GM23338 (cell line): ENCODE measurements around the gene RIPOR3. TPM values are rescaled to one million over a fixed set of nuclear protein-coding genes. Genes with fewer than 3 reads are reported as not detected.

Experiments
- ATAC-seq: fragments of 200-7000 bp; cut with Tn5 transposase; 3 replicates; pipeline ENCODE4 v1.9.1; 2020
- DNase-seq: peaks from one replicate; pipeline ENCODE4 v3.0.0-alpha.2; 2015; ENCODE audit warnings: low spot score
- H2AFZ ChIP-seq: fragments of 200-600 bp; sonication (generic); 2 replicates; pipeline ENCODE4 v1.8.0; 2016; ENCODE audit warnings: antibody characterized with exemption, mild to moderate bottlenecking, moderate library complexity
- H3F3A ChIP-seq: fragments of 200-600 bp; sonication (generic); replicated peaks from 2 replicates; pipeline ENCODE4 v1.8.0; 2017; ENCODE audit warnings: antibody characterized with exemption, mixed run types, low read depth
- H3K27ac ChIP-seq: fragments of 200-600 bp; sonication (generic); 2 replicates; pipeline ENCODE4 v1.6.1; 2016; ENCODE audit warnings: low read depth
- H3K27me3 ChIP-seq: fragments of 200-600 bp; sonication (generic); 2 replicates; pipeline ENCODE4 v1.8.0; 2016; ENCODE audit warnings: mild to moderate bottlenecking, mixed run types, moderate library complexity; ENCODE audit not compliant: insufficient read depth
- H3K36me3 ChIP-seq: fragments of 200-600 bp; sonication (generic); 2 replicates; pipeline ENCODE4 v1.8.0; 2016; ENCODE audit warnings: mild to moderate bottlenecking; ENCODE audit not compliant: insufficient read depth
- H3K4me1 ChIP-seq: fragments of 200-600 bp; sonication (generic); 2 replicates; pipeline ENCODE4 v1.8.0; 2016; ENCODE audit warnings: mild to moderate bottlenecking, moderate library complexity; ENCODE audit not compliant: insufficient read depth
- H3K4me2 ChIP-seq: fragments of 200-600 bp; sonication (generic); 2 replicates; pipeline ENCODE4 v1.7.1; 2017; ENCODE audit warnings: mixed run types
- H3K4me3 ChIP-seq: fragments of 200-600 bp; sonication (generic); 2 replicates; pipeline ENCODE4 v1.6.1; 2016; ENCODE audit warnings: mixed run types
- H3K79me2 ChIP-seq: fragments of 200-600 bp; sonication (generic); replicated peaks from 2 replicates; pipeline ENCODE4 v1.8.0; 2017; ENCODE audit warnings: mild to moderate bottlenecking; ENCODE audit not compliant: insufficient read depth
- H3K9me2 ChIP-seq: fragments of 200-600 bp; sonication (generic); 2 replicates; pipeline ENCODE4 v1.8.0; 2017; ENCODE audit not compliant: insufficient read depth
- H4K20me1 ChIP-seq: fragments of 200-600 bp; sonication (generic); replicated peaks from 2 replicates; pipeline ENCODE4 v1.8.0; 2017; ENCODE audit warnings: mild to moderate bottlenecking; ENCODE audit not compliant: insufficient read depth
- H3K27ac Mint-ChIP-seq: 2 replicates; pipeline ENCODE4 v1.8.0; 2020; ENCODE audit warnings: inconsistent platforms, mild to moderate bottlenecking, moderate library complexity, mixed read lengths
- H3K27me3 Mint-ChIP-seq: 3 replicates; pipeline ENCODE4 v1.8.0; 2022; ENCODE audit warnings: low read depth, mild to moderate bottlenecking, moderate library complexity, mixed read lengths, inconsistent platforms; ENCODE audit not compliant: insufficient read depth, poor library complexity
- H3K36me3 Mint-ChIP-seq: 3 replicates; pipeline ENCODE4 v1.8.0; 2021; ENCODE audit warnings: low read depth, mild to moderate bottlenecking, inconsistent platforms, moderate library complexity, mixed read lengths
- H3K4me1 Mint-ChIP-seq: 3 replicates; pipeline ENCODE4 v1.8.0; 2020; ENCODE audit warnings: mild to moderate bottlenecking, inconsistent platforms, mixed read lengths
- H3K4me3 Mint-ChIP-seq: 3 replicates; pipeline ENCODE4 v1.8.0; 2021; ENCODE audit warnings: moderate library complexity, mild to moderate bottlenecking, inconsistent platforms, mixed read lengths
- H3K9me3 Mint-ChIP-seq: 3 replicates; pipeline ENCODE4 v1.8.0; 2020; ENCODE audit warnings: moderate library complexity, mild to moderate bottlenecking, inconsistent platforms, mixed read lengths
- CREB1 ChIP-seq: fragments of 250-450 bp; sonication (Bioruptor Pico); IDR thresholded peaks from 2 replicates; pipeline ENCODE4 v1.5.0; 2020; ENCODE audit warnings: low read depth, mild to moderate bottlenecking, moderate library complexity
- CTCF ChIP-seq, 2 experiments: fragments of 200-600 bp in 1 of 2; sonication (generic) in 1 of 2; conservative IDR thresholded peaks; 2 replicates each; pipeline versions ENCODE4 v1.5.1 to v1.6.1; 2016 to 2017; ENCODE audit warnings: antibody characterized with exemption in 2 of 2, low read depth in 2 of 2, mild to moderate bottlenecking in 2 of 2, moderate library complexity in 1 of 2
- EZH2 ChIP-seq: fragments of 200-600 bp; sonication (generic); IDR thresholded peaks from one replicate; pipeline ENCODE4 v1.8.0; 2017; ENCODE audit warnings: antibody characterized with exemption, mild to moderate bottlenecking, low read depth; ENCODE audit not compliant: unreplicated experiment
- EZH2phosphoT487 ChIP-seq: fragments of 200-600 bp; sonication (generic); IDR thresholded peaks from one replicate; pipeline ENCODE4 v1.8.1; 2018; ENCODE audit warnings: antibody characterized with exemption; ENCODE audit not compliant: unreplicated experiment
- JUNB ChIP-seq: IDR thresholded peaks from one replicate; pipeline ENCODE4 v1.6.1; 2016; ENCODE audit warnings: antibody characterized with exemption; ENCODE audit not compliant: unreplicated experiment
- NANOG ChIP-seq: IDR thresholded peaks from 2 replicates; pipeline ENCODE4 v1.6.1; 2016; ENCODE audit warnings: antibody characterized with exemption, borderline replicate concordance
- POLR2AphosphoS5 ChIP-seq: IDR thresholded peaks from 2 replicates; pipeline ENCODE4 v1.6.1; 2016; ENCODE audit warnings: antibody characterized with exemption, low read depth
- STAT1 ChIP-seq: IDR thresholded peaks from one replicate; pipeline ENCODE4 v1.6.1; 2016; ENCODE audit warnings: antibody characterized with exemption; ENCODE audit not compliant: unreplicated experiment
- ZNF114 ChIP-seq: fragments of 250-450 bp; sonication (Bioruptor Pico); IDR thresholded peaks from 2 replicates; pipeline ENCODE4 v1.5.0; 2020; ENCODE audit warnings: mild to moderate bottlenecking, moderate library complexity
- ZNF331 ChIP-seq: fragments of 250-450 bp; sonication (Bioruptor Pico); IDR thresholded peaks from 2 replicates; pipeline ENCODE4 v1.5.0; 2020; ENCODE audit warnings: low read depth, mild to moderate bottlenecking, moderate library complexity
- polyA plus RNA-seq: library from polyadenylated mRNA; unstranded; fragments of >200 nt; fragmentation: Nextera tagmentation; extraction: Ambion mirVana; gene quantifications from 2 replicates; pipeline ENCODE4 v1.2.1, GENCODE V29; 2016
- total RNA-seq: library from RNA; depleted of rRNA; stranded (reverse); fragments of >200 nt; shearing (Covaris generic); gene quantifications from 2 replicates; pipeline ENCODE4 v1.2.3, GENCODE V29; 2014
- TF ChIP-seq, protein P1 (sequence below): IDR thresholded peaks from one replicate; pipeline ENCODE4 v1.6.1; 2018; ENCODE audit warnings: antibody characterized with exemption; ENCODE audit not compliant: unreplicated experiment
- TF ChIP-seq, protein P2 (sequence below): IDR thresholded peaks from 2 replicates; pipeline ENCODE4 v1.6.1; 2016; ENCODE audit warnings: antibody characterized with exemption
- TF ChIP-seq, protein P3 (sequence below): fragments of 250-450 bp; sonication (Bioruptor Pico); IDR thresholded peaks from 2 replicates; pipeline ENCODE4 v1.5.0; 2020; ENCODE audit warnings: mild to moderate bottlenecking, moderate library complexity

The RIPOR3 gene
- total and polyA plus RNA-seq, 2 experiments from 2014 or later, result 4.9 to 6.3 TPM

DNA sequence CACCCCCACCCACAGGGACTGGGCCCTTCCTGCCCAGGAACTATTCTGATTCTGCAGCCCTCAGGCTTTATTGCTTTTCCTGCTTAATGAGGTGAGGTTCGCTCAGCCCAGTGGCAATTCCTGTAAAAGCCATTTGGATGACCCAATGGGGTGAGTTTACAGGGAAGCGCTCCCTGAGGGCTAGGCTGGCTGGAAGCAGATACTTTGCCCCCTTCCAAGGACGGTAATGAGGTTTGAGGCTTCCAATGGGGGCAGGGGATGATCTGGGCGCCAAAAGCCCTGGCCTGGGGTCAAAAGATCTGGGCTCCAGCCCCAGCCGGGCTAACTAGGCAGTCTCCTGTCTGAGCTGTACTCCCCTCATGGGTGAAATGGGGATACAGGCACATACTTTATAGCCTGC is 41.8 kb downstream of the RIPOR3 start:
- no peak overlapping the region for H3K4me3 ChIP-seq
- no peak overlapping the region for H3K27ac Mint-ChIP-seq

More for the DNA sequence above, 41.8 kb downstream of the RIPOR3 start:
- no peak overlapping the region for H2AFZ ChIP-seq
- H3K4me1 ChIP-seq, result peaks cover 7% of the 10 kb centered on the region; the same call in 1 of the 2 replicates
- H3K4me1 Mint-ChIP-seq, result peaks cover 12% of the 10 kb centered on the region
- H3K9me3 Mint-ChIP-seq, result peaks cover 33% of the 10 kb centered on the region
- H3K36me3 Mint-ChIP-seq, result peaks cover 28% of the 10 kb centered on the region; the same call in 2 of the 3 replicates
- H3K27me3 Mint-ChIP-seq, result peaks cover 10% of the 10 kb centered on the region
- TF ChIP-seq EZH2 (no peak), STAT1 (no peak), EZH2phosphoT487 (no peak), ZNF114 (CRISPR knock-in tag) (no peak), JUNB (no peak), ZNF331 (CRISPR knock-in tag) (no peak), POLR2AphosphoS5 (no peak), NANOG (no peak), CREB1 (CRISPR knock-in tag) (no peak), CTCF (conservative IDR thresholded peaks at IDR 0.05; ENCODE audit: low read depth in 2 of 2) (no peak)
- TF ChIP-seq, protein P1, sequence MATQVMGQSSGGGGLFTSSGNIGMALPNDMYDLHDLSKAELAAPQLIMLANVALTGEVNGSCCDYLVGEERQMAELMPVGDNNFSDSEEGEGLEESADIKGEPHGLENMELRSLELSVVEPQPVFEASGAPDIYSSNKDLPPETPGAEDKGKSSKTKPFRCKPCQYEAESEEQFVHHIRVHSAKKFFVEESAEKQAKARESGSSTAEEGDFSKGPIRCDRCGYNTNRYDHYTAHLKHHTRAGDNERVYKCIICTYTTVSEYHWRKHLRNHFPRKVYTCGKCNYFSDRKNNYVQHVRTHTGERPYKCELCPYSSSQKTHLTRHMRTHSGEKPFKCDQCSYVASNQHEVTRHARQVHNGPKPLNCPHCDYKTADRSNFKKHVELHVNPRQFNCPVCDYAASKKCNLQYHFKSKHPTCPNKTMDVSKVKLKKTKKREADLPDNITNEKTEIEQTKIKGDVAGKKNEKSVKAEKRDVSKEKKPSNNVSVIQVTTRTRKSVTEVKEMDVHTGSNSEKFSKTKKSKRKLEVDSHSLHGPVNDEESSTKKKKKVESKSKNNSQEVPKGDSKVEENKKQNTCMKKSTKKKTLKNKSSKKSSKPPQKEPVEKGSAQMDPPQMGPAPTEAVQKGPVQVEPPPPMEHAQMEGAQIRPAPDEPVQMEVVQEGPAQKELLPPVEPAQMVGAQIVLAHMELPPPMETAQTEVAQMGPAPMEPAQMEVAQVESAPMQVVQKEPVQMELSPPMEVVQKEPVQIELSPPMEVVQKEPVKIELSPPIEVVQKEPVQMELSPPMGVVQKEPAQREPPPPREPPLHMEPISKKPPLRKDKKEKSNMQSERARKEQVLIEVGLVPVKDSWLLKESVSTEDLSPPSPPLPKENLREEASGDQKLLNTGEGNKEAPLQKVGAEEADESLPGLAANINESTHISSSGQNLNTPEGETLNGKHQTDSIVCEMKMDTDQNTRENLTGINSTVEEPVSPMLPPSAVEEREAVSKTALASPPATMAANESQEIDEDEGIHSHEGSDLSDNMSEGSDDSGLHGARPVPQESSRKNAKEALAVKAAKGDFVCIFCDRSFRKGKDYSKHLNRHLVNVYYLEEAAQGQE, result no peak
- TF ChIP-seq, protein P2, sequence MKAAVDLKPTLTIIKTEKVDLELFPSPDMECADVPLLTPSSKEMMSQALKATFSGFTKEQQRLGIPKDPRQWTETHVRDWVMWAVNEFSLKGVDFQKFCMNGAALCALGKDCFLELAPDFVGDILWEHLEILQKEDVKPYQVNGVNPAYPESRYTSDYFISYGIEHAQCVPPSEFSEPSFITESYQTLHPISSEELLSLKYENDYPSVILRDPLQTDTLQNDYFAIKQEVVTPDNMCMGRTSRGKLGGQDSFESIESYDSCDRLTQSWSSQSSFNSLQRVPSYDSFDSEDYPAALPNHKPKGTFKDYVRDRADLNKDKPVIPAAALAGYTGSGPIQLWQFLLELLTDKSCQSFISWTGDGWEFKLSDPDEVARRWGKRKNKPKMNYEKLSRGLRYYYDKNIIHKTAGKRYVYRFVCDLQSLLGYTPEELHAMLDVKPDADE, result no peak
- TF ChIP-seq, protein P3, sequence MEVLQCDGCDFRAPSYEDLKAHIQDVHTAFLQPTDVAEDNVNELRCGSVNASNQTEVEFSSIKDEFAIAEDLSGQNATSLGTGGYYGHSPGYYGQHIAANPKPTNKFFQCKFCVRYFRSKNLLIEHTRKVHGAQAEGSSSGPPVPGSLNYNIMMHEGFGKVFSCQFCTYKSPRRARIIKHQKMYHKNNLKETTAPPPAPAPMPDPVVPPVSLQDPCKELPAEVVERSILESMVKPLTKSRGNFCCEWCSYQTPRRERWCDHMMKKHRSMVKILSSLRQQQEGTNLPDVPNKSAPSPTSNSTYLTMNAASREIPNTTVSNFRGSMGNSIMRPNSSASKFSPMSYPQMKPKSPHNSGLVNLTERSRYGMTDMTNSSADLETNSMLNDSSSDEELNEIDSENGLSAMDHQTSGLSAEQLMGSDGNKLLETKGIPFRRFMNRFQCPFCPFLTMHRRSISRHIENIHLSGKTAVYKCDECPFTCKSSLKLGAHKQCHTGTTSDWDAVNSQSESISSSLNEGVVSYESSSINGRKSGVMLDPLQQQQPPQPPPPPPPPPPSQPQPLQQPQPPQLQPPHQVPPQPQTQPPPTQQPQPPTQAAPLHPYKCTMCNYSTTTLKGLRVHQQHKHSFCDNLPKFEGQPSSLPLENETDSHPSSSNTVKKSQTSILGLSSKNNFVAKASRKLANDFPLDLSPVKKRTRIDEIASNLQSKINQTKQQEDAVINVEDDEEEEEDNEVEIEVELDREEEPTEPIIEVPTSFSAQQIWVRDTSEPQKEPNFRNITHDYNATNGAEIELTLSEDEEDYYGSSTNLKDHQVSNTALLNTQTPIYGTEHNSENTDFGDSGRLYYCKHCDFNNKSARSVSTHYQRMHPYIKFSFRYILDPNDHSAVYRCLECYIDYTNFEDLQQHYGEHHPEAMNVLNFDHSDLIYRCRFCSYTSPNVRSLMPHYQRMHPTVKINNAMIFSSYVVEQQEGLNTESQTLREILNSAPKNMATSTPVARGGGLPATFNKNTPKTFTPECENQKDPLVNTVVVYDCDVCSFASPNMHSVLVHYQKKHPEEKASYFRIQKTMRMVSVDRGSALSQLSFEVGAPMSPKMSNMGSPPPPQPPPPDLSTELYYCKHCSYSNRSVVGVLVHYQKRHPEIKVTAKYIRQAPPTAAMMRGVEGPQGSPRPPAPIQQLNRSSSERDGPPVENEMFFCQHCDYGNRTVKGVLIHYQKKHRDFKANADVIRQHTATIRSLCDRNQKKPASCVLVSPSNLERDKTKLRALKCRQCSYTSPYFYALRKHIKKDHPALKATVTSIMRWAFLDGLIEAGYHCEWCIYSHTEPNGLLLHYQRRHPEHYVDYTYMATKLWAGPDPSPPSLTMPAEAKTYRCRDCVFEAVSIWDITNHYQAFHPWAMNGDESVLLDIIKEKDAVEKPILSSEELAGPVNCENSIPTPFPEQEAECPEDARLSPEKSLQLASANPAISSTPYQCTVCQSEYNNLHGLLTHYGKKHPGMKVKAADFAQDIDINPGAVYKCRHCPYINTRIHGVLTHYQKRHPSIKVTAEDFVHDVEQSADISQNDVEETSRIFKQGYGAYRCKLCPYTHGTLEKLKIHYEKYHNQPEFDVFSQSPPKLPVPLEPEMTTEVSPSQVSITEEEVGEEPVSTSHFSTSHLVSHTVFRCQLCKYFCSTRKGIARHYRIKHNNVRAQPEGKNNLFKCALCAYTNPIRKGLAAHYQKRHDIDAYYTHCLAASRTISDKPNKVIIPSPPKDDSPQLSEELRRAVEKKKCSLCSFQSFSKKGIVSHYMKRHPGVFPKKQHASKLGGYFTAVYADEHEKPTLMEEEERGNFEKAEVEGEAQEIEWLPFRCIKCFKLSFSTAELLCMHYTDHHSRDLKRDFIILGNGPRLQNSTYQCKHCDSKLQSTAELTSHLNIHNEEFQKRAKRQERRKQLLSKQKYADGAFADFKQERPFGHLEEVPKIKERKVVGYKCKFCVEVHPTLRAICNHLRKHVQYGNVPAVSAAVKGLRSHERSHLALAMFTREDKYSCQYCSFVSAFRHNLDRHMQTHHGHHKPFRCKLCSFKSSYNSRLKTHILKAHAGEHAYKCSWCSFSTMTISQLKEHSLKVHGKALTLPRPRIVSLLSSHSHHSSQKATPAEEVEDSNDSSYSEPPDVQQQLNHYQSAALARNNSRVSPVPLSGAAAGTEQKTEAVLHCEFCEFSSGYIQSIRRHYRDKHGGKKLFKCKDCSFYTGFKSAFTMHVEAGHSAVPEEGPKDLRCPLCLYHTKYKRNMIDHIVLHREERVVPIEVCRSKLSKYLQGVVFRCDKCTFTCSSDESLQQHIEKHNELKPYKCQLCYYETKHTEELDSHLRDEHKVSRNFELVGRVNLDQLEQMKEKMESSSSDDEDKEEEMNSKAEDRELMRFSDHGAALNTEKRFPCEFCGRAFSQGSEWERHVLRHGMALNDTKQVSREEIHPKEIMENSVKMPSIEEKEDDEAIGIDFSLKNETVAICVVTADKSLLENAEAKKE (CRISPR knock-in tag), result no peak
- H3K27me3 ChIP-seq, result no peaks in the 10 kb centered on the region
- H4K20me1 ChIP-seq, result no peaks in the 10 kb centered on the region
- no peak overlapping the region for H3K4me2 ChIP-seq
- peaks cover 5% of the 10 kb centered on the region; the same call in 1 of the 2 replicates for H3K36me3 ChIP-seq
- H3K4me3 Mint-ChIP-seq, result no peak overlapping the region
- H3K27ac ChIP-seq, result no peak overlapping the region
- no peaks in the 10 kb centered on the region for H3K79me2 ChIP-seq
- H3K9me2 ChIP-seq, result no peaks in the 10 kb centered on the region
- H3F3A ChIP-seq, result 0 out of 2 replicates have a peak, but pooled peaks cover 8% of the 10 kb centered on the region
- ATAC-seq, result no peak
- no peak for DNase-seq
